IPS-NIHi7 (cell line): ENCODE data around the gene PLCD3.
A peak's percentile ranks its signal among the peaks of the same experiment; 100 is the strongest.

Experiments used
- DNase-seq: peaks from one replicate; pipeline ENCODE4 v3.0.0; 2012; ENCODE audit warnings: mixed read lengths; ENCODE audit errors: extremely low spot score

PLCD3 gene

DNA sequence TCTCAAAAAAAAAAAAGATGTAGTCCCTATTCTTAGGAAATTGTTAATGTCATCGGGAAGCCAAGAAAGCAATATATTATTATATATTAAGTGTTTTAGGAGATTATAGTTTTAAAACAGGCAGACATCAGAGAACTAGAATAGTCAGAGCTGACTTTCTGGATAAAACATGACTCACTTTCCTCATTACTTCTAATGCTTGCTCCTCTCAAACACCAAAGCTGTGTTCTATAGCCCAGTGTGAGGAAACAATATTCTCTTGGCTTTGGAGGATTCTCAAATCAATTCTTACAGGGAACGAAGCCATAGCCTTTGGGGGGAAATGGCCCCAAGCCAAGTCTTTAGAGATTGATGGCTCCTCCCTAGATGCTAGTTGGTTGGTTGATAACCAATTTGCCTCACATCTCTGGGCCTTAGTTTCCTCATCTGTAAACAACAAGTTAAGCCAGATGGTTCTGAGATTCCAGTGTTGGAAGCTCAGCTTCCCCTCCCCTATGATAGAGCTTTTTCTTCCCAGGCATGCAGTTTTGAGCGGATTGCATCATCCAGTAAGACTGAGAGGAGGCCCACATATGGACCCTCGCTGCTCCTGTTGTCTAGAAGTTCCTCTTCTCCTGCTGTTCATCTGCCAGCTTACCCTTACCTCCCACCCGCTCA lies 58.8 kb downstream of the PLCD3 start:
- DNase-seq, result no peak

DNA sequence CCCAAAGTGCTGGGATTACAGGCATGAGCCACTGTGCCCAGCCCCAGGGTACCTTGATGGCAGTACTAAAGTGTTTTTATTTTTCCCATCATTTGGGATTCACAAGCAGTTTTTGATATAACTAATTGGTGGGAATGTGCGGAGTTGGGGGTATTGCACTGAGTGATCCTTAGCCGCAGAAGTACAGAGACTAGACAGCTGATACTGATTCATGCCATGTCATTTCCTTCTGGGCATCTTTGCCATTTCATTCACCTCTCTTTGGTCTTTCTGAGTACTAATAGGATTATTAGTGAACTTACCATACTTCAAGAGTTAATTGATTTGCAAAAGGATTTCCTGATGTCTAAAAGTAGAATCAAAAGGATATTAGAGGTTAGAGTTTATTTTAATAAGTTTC lies 61.5 kb downstream of the PLCD3 start:
- DNase-seq, result no peak

DNA sequence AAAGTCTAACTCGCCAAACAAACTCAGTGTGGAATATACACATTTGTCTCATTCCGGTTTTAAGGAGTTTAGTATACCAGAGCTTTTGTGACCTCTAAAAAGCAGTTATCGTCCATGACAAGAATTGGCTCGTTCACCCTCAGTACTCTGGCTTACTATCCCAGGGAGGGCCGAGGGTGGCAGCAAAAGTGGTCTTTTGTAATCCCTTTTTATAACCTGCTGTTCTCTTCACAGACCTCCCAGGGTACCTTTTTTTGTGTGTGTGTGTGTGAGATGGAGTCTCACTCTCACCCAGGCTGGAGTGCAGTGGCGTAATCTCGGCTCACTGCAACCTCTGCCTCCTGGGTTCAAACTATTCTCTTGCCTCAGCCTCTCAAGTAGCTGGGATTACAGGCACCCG lies 62.3 kb downstream of the PLCD3 start:
- DNase-seq, result no peak

DNA sequence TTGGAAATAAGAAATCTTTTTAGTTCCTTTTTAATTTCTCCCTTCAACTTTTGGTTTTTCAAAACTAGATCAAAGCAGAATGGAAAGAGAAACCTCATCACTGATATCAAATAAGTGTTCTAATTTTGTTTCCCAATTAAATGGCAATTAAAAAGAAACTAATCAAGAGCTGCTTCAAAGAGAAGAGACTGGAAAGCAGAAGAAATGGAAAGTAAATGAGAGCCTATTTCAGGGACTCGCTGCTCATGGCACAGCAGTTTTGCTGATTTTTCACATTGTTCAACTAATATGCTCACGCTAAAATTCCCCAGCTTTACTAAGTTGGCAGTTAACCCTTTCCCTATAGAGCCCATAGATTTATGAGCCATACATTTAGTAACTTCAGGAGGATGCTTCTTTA lies 64.7 kb downstream of the PLCD3 start:
- DNase-seq, result no peak

DNA sequence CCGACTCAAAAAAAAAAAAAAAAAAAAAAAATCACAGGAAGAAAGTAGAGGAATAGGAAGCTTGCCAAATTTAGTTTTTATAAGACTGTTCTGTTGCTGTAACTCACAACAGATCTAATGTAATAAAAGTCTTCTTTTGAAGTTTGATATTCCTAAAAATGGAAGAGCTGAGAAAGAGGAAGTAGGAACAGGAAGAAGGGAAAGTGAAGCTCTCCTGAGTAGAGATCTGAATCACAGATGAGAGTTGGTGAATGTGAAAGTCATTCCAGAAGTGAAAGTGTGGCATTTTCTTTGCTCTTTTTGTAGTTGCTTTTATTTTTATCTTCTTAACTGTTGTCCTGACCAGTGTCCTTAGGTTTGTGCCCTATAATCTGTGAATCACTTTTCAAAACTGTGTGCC lies 69.1 kb downstream of the PLCD3 start:
- DNase-seq, result no peak

DNA sequence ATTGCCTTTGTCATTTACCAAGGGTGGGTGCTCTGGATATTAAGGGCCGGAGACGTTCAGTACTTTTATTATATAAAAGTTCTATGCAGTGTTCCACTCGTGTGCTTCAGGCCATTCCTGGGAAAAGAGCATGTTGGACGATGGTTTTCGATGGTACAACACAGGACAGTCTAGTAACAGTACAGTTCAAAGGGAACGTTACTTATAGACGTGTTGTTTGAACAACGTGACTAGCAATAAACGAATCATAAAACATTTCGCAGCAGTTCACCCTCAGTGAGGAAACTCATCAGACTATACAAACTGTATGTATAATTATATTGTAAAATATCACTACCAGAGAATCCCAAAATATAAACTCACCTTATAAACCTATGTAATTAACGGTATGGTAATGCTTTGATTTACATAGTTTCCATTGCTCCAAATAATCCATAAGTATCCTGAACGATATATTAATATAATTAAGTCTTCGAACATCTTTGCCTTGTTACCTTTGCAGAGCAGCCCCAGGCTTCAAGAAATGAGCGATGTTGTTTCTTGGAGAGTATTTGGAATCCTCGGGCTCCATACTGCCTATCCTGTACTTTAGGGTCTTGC lies 70.6 kb downstream of the PLCD3 start:
- no peak for DNase-seq

DNA sequence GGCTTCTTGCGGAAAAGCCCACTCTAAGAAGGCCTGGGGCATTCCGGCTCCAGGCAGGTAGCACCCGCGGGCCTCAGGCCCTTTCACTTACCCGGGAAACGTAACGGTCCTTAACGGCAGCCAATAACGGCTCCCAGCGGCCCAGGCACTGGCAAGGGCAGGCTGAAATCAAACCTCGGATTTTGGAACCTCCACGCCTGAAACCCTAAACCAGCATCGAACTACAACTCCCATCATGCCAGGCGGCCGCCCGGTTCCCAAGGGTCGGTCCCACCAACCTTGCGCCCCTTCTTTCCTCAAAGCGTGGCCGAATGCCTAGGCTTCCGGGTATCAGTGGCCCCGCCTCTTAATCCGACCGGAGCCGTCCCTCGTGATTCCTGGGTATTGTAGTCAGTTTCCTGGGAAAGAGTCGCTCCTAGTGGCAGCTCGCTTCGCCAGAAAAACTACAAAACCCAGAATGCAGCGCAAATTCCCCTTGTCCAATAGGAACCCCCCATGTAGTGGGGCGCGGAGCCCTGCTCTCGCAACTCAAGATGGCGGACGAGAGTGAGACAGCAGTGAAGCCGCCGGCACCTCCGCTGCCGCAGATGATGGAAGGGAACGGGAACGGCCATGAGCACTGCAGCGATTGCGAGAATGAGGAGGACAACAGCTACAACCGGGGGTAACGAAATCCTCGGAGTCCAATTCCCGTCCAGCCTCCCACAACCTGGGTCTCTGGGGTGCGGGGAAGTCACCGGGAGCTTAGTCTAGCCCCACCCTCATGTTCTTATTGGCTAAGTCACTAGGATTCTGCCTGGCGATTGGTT lies 71.3 kb downstream of the PLCD3 start, which contains the start of gene NMT1:
NMT1 (plus strand) TSS at position 521 of the 809 bp plus-strand sequence; CDS start at position 534, 13 bp downstream.
- peak; percentile 96 for DNase-seq

DNA sequence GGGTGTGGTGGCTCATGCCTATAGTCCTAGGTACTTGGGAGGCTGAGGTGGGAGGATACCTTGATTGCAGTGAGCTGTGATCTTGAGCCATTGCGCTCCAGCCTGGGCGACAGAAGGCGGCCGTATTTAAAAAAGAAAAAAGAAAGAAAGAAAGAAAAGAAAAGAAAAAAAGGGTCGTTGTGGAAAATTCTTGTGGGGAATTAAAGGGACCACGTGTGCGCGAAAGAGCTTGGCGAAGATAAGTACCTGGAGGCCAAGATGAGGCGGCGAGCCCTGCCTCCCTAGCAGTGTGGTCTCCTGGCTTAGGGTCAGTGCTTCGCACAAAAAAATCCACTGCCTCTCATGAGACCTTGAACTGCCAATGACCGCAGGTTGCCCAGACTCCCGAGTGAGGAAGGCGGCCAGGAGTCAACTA lies 71.9 kb downstream of the PLCD3 start:
- DNase-seq, result no peak
